Ectodermal cell (in vitro differentiated cells): ENCODE data around the gene PRC1.
"Not testable (repeated sequence)": the region's sequence is repeated elsewhere in the genome, so short reads cannot be mapped to it uniquely, and the experiment has no call there.

ENCODE experiments used
- H3K27ac ChIP-seq: 2 replicates; pipeline ENCODE4 v1.7.0; 2013; ENCODE audit warnings: mild to moderate bottlenecking, low read depth, low read length; ENCODE audit not compliant: insufficient read depth, poor library complexity, severe bottlenecking
- H3K27me3 ChIP-seq: 2 replicates; pipeline ENCODE4 v1.7.0; 2013; ENCODE audit warnings: mild to moderate bottlenecking, low read length; ENCODE audit not compliant: insufficient read depth, control insufficient read depth, poor library complexity, severe bottlenecking
- H3K36me3 ChIP-seq: one replicate; pipeline ENCODE4 v1.7.0; 2013; ENCODE audit warnings: low read length; ENCODE audit not compliant: control insufficient read depth, insufficient read depth
- H3K4me1 ChIP-seq: one replicate; pipeline ENCODE4 v1.7.0; 2013; ENCODE audit warnings: low read length; ENCODE audit not compliant: control insufficient read depth, insufficient read depth
- H3K4me3 ChIP-seq: 2 replicates; pipeline ENCODE4 v1.7.0; 2013; ENCODE audit warnings: low read depth, low read length, control low read depth; ENCODE audit not compliant: insufficient read depth
- H3K9me3 ChIP-seq: 2 replicates; pipeline ENCODE4 v1.7.0; 2013; ENCODE audit warnings: mild to moderate bottlenecking, low read length, moderate library complexity; ENCODE audit not compliant: control insufficient read depth
- WGBS, 2 experiments: methylation state at CpG; one replicate each; pipeline ENCODE4 v1.1.7; 2013; ENCODE audit warnings: missing lambda C conversion rate in 2 of 2; 5-methylcytosine and 5-hydroxymethylcytosine counted together

PRC1 gene

GRCh38 chr15:90934949-90935751, 59.2 kb downstream of the PRC1 start, which contains the start of gene UNC45A:
Gene UNC45A (plus strand): TSS chr15:90935285. CDS start chr15:90935325, 40 bp downstream.
- peak within 1 kb of the TSS; percentile 62 for H3K27ac ChIP-seq
- peaks cover 8% of the 10 kb centered on the region for H3K4me1 ChIP-seq
- no peaks in the 10 kb centered on the region for H3K9me3 ChIP-seq
- 1% methylated on average over 65 of the region's 65 CpGs for WGBS, 2 experiments
- peak within 1 kb of the TSS; percentile 79 for H3K4me3 ChIP-seq
- H3K27me3 ChIP-seq: peaks cover 16% of the 10 kb centered on the region
- peaks cover 6% of the 10 kb centered on the region for H3K36me3 ChIP-seq

GRCh38 chr15:90934256-90934948, 59.9 kb downstream of the PRC1 start:
- Histone ChIP-seq H3K9me3 (no peaks in the 10 kb centered on the region), H3K27me3 (peaks cover 16% of the 10 kb centered on the region), H3K36me3 (no peaks in the 10 kb centered on the region), H3K4me1 (peaks cover 8% of the 10 kb centered on the region), H3K27ac (peak overlapping the region; percentile 62), H3K4me3 (peak overlapping the region; percentile 79)
- 3% methylated on average over 19 of the region's 19 CpGs for WGBS, 2 experiments

DNA sequence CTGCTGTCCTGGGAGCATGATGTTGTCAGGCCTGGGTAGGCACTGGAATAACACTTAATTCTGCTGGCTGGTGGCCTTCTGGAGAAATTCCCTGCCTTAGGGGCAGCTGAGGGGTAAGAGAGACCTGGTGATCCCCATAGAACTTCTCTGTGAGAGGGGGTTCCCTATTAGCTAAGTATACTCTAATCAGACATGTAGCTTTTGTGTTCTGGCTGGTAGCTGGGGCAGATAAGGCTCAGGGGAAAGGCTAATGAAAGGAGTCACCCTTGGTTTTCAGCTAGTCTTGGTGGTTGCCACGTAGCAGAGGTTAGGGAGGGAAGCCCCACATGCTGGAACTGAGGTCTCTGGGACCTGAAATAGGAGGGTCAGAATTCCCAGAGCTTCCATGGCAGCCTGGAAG, 61.0 kb downstream of the PRC1 start:
- Histone ChIP-seq H3K4me1 (peaks cover 8% of the 10 kb centered on the region), H3K4me3 (no peak overlapping the region), H3K9me3 (no peaks in the 10 kb centered on the region), H3K27ac (no peak overlapping the region), H3K27me3 (peaks cover 16% of the 10 kb centered on the region), H3K36me3 (no peaks in the 10 kb centered on the region)
- 82% methylated on average over 1 of the region's 1 CpG for WGBS, 2 experiments

DNA sequence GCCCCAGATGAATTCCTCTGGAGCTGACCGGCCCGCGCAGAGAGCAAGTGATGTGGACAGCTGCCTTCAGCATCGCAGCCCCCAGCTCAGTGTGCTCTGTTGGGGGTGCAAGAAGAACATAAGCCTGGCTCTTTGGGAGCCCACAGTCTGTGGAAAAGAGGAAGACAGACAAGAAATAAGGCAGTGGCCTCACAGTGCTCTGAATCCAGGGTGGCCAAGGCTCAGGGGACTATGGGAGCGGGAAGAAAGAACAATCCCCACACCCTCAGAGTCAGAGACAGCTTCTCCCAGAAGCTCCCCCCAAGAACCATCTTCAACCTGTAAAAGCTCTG, 61.7 kb downstream of the PRC1 start:
- Histone ChIP-seq H3K4me3 (peak overlapping the region; percentile 55), H3K36me3 (no peaks in the 10 kb centered on the region), H3K4me1 (peaks cover 8% of the 10 kb centered on the region), H3K27me3 (peaks cover 16% of the 10 kb centered on the region), H3K9me3 (no peaks in the 10 kb centered on the region), H3K27ac (no peak overlapping the region)
- 23% methylated on average over 5 of the region's 5 CpGs for WGBS, 2 experiments

GRCh38 chr15:90931828-90932659, 62.3 kb downstream of the PRC1 start, which contains the start of gene HDDC3:
Gene HDDC3 (minus strand): TSS chr15:90932549. CDS start chr15:90932540, 9 bp downstream.
- Histone ChIP-seq H3K9me3 (no peaks in the 10 kb centered on the region), H3K4me3 (peak within 1 kb of the TSS; percentile 55), H3K27ac (no peak within 1 kb of the TSS), H3K4me1 (peaks cover 8% of the 10 kb centered on the region), H3K27me3 (peaks cover 16% of the 10 kb centered on the region), H3K36me3 (no peaks in the 10 kb centered on the region)
- 0 to 1% methylated on average over 52 of the region's 52 CpGs for WGBS, 2 experiments

- H3K9me3 ChIP-seq: no peaks in the 10 kb centered on the region
- H3K4me1 ChIP-seq: peaks cover 8% of the 10 kb centered on the region
- peak overlapping the region; percentile 55 for H3K4me3 ChIP-seq
- H3K27me3 ChIP-seq: peaks cover 16% of the 10 kb centered on the region
- no peaks in the 10 kb centered on the region for H3K36me3 ChIP-seq
- H3K27ac ChIP-seq: no peak overlapping the region
- 44 to 45% methylated on average over 6 of the region's 6 CpGs for WGBS, 2 experiments
Measured at GRCh38 chr15:90931575-90931827, 62.8 kb downstream of the PRC1 start.

- Histone ChIP-seq H3K27ac (no peak overlapping the region), H3K4me1 (peaks cover 4% of the 10 kb centered on the region), H3K27me3 (peaks cover 16% of the 10 kb centered on the region), H3K4me3 (no peak overlapping the region), H3K9me3 (no peaks in the 10 kb centered on the region), H3K36me3 (no peaks in the 10 kb centered on the region)
- 94 to 96% methylated on average over 15 of the region's 15 CpGs for WGBS, 2 experiments
Measured at GRCh38 chr15:90930861-90931574, 63.3 kb downstream of the PRC1 start.

DNA sequence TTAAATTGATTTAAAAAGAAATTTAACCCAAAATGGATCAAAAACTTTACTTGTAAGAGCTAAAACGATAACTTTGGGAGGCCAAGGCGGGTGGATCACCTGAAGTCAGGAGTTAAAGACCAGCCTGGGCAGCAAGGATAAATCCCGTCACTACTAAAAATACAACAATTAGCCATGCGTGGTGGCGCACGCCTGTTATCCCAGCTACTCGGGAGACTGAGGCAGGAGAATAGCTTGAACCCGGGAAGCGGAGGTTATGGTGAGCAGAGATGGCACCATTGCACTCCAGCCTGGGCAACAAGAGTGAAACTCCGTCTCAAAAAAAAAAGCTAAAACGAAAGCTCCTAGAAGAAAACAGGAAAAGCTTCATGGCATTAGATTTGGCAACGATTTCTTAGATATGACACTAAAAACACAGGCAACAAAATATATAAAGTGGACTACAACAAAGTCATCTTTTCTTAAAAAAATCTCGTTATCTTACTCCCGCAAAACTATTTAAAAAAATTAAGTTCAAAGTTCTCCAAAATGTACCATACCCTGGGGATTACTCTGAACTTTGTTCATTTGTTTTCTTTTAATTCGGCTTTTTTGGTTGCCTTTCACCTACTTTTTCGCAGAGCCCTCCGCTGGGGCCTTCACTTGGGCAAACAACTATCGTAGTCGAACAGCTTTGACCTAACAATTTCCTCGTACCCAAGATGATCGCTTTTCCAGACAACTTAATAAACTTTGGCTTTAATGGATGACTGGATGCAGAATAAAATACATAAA, 64.9 kb downstream of the PRC1 start:
- H3K4me1 ChIP-seq: no peaks in the 10 kb centered on the region
- 95% methylated on average over 20 to 21 of the region's 21 CpGs for WGBS, 2 experiments

GRCh38 chr15:90928106-90928505, 66.2 kb downstream of the PRC1 start:
- WGBS, 2 experiments: 94 to 95% methylated on average over 7 of the region's 7 CpGs
- not testable (repeated sequence) for H3K27me3 ChIP-seq, H3K4me3 ChIP-seq, H3K9me3 ChIP-seq, H3K36me3 ChIP-seq, H3K4me1 ChIP-seq, H3K27ac ChIP-seq

More for the DNA sequence above, 64.9 kb downstream of the PRC1 start:
- Histone ChIP-seq H3K27me3 (peaks cover 16% of the 10 kb centered on the region), H3K9me3 (no peaks in the 10 kb centered on the region), H3K4me3 (no peak overlapping the region), H3K36me3 (no peaks in the 10 kb centered on the region), H3K27ac (no peak overlapping the region)
